COLO668 (cell line): ENCODE results near the gene ACOX2.

ENCODE experiments used
- DNase-seq: peaks from one replicate; lab custom pipeline; 2025; ENCODE audit not compliant: unreplicated experiment; lab: John Stamatoyannopoulos, UW

ACOX2 gene

GRCh38 chr3:58566398-58567250, 29.6 kb upstream of the ACOX2 start:
- DNase-seq: no peak

GRCh38 chr3:58565621-58566397, 28.8 kb upstream of the ACOX2 start:
- DNase-seq: no peak

GRCh38 chr3:58564456-58565160, 27.6 kb upstream of the ACOX2 start:
- DNase-seq: no peak

GRCh38 chr3:58564054-58564453, 27.1 kb upstream of the ACOX2 start:
- no peak for DNase-seq

GRCh38 chr3:58563386-58564035, 26.5 kb upstream of the ACOX2 start:
- no peak for DNase-seq

GRCh38 chr3:58562498-58562897, 25.5 kb upstream of the ACOX2 start:
- no peak for DNase-seq

GRCh38 chr3:58560771-58561311, 23.9 kb upstream of the ACOX2 start:
- DNase-seq: no peak

GRCh38 chr3:58559586-58559985, 22.6 kb upstream of the ACOX2 start:
- DNase-seq: no peak

GRCh38 chr3:58557491-58557890, 20.5 kb upstream of the ACOX2 start:
- no peak for DNase-seq

- no peak for DNase-seq
Measured at GRCh38 chr3:58556761-58557221, 19.8 kb upstream of the ACOX2 start.

- no peak for DNase-seq
Measured at GRCh38 chr3:58556001-58556400, 19.0 kb upstream of the ACOX2 start.

GRCh38 chr3:58555203-58555602, 18.2 kb upstream of the ACOX2 start:
- DNase-seq: no peak

GRCh38 chr3:58553003-58553402, 16.0 kb upstream of the ACOX2 start:
- no peak for DNase-seq

- no peak for DNase-seq
Measured at GRCh38 chr3:58551636-58552180, 14.7 kb upstream of the ACOX2 start.

GRCh38 chr3:58544541-58544940, 7.6 kb upstream of the ACOX2 start:
- DNase-seq: no peak

- no peak for DNase-seq
Measured at GRCh38 chr3:58540176-58540858, 3.3 kb upstream of the ACOX2 start.

- DNase-seq: no peak
Measured at GRCh38 chr3:58539626-58540025, 2.6 kb upstream of the ACOX2 start.

GRCh38 chr3:58537412-58538301, 667 bp upstream of the ACOX2 start:
- no peak for DNase-seq
